Progenitor cell of endocrine pancreas (in vitro differentiated cells): Measurements from ENCODE around the gene RGS9BP. TPM values are rescaled to one million over a fixed set of nuclear protein-coding genes. Genes with fewer than 3 reads are reported as not detected.

Experiments
- DNase-seq: peaks from one replicate; pipeline ENCODE4 v3.0.0; 2021; ENCODE audit warnings: low spot score; ENCODE audit not compliant: unreplicated experiment
- H3K27ac Mint-ChIP-seq: 2 replicates; pipeline ENCODE4 v1.8.0; 2021; ENCODE audit warnings: mild to moderate bottlenecking, moderate library complexity, mixed read lengths
- H3K27me3 Mint-ChIP-seq: 2 replicates; pipeline ENCODE4 v1.8.0; 2021; ENCODE audit warnings: mixed read lengths
- H3K36me3 Mint-ChIP-seq: 2 replicates; pipeline ENCODE4 v1.8.0; 2022; ENCODE audit warnings: mixed read lengths; ENCODE audit not compliant: insufficient read depth
- H3K4me1 Mint-ChIP-seq: 2 replicates; pipeline ENCODE4 v1.8.0; 2021; ENCODE audit warnings: low read depth, mixed read lengths
- H3K4me3 Mint-ChIP-seq: 2 replicates; pipeline ENCODE4 v1.8.0; 2021; ENCODE audit warnings: low read depth, mild to moderate bottlenecking, moderate library complexity, mixed read lengths
- H3K9me3 Mint-ChIP-seq: 2 replicates; pipeline ENCODE4 v1.8.0; 2021; ENCODE audit warnings: low read depth, mixed read lengths
- long read RNA-seq: library from polyadenylated mRNA; unstranded; transcript quantifications from one replicate; pipeline ENCODE4 v2.0.0, GENCODE V29; 2020
- total RNA-seq: library from RNA; stranded (reverse); gene quantifications from 2 replicates; pipeline ENCODE4 v1.2.1, GENCODE V29; 2021
- TF ChIP-seq, protein P1 (sequence below): fragments of 200-600 bp; sonication (generic); IDR thresholded peaks from one replicate; pipeline ENCODE4 v1.5.0; 2021; ENCODE audit warnings: antibody characterized with exemption, mild to moderate bottlenecking; ENCODE audit not compliant: unreplicated experiment

Gene RGS9BP, protein sequence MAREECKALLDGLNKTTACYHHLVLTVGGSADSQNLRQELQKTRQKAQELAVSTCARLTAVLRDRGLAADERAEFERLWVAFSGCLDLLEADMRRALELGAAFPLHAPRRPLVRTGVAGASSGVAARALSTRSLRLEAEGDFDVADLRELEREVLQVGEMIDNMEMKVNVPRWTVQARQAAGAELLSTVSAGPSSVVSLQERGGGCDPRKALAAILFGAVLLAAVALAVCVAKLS
- total RNA-seq, result 0.09 and 0.10 TPM in 2 replicates
- long read RNA-seq, result 0 reads

DNA sequence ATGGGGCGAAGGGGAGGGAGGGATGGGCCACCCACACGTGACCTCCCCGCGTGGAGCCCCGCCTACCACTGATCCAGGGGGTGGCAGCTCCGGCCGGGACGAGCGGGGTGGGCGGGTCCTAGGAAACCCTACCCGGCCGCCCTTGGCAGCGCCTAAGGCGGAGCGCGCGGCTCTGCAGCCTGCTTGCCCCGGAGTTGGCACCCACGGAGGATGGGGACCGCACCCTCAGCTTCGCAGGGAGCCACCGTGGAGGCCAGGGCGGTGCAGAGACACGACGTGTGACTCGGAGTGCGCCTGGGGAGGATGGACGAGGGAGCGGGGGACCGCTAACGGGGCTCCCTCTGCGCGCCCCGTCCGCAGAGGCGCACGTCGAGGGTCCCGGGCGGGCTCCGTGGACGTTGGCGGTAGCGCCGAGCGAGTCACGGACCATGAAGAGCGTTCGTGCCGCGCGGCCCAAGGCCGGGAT, at the start of gene RGS9BP:
TSS of gene RGS9BP (plus strand) at position 129 of the 466 bp plus-strand sequence. CDS start 416 bp downstream, outside the sequence.
- Mint-ChIP-seq H3K4me1 (peaks cover 14% of the 10 kb centered on the region), H3K27ac (no peak within 1 kb of the TSS), H3K36me3 (peaks cover 1% of the 10 kb centered on the region), H3K27me3 (peaks cover 44% of the 10 kb centered on the region), H3K9me3 (no peaks in the 10 kb centered on the region), H3K4me3 (peak within 1 kb of the TSS; percentile 77)
- TF ChIP-seq, protein P1, sequence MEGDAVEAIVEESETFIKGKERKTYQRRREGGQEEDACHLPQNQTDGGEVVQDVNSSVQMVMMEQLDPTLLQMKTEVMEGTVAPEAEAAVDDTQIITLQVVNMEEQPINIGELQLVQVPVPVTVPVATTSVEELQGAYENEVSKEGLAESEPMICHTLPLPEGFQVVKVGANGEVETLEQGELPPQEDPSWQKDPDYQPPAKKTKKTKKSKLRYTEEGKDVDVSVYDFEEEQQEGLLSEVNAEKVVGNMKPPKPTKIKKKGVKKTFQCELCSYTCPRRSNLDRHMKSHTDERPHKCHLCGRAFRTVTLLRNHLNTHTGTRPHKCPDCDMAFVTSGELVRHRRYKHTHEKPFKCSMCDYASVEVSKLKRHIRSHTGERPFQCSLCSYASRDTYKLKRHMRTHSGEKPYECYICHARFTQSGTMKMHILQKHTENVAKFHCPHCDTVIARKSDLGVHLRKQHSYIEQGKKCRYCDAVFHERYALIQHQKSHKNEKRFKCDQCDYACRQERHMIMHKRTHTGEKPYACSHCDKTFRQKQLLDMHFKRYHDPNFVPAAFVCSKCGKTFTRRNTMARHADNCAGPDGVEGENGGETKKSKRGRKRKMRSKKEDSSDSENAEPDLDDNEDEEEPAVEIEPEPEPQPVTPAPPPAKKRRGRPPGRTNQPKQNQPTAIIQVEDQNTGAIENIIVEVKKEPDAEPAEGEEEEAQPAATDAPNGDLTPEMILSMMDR, result no peak
- DNase-seq, result peak; percentile 26

DNA sequence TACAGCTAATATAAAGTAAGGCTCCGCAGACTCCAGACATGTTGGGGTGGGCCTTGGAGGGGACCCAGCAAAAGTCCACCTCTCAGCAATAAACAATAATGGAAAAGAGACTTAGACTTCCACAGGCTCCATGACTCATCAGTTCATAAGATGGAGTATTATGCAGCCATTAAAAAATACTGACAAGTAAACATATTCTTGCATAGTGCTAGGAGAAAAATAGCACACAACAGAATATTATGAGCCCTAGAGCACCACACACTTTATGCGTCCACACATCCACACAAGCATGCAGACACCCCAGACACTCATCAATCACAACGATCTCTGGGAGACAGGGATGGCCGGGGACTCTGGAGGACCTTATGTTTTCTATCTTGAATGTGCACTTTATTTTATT, 48.7 kb upstream of the RGS9BP start:
- Mint-ChIP-seq H3K27me3 (no peaks in the 10 kb centered on the region), H3K36me3 (peaks cover 24% of the 10 kb centered on the region), H3K4me1 (peaks cover 2% of the 10 kb centered on the region), H3K9me3 (no peaks in the 10 kb centered on the region), H3K27ac (no peak overlapping the region), H3K4me3 (no peak overlapping the region)
- TF ChIP-seq, protein P1, result no peak
- no peak for DNase-seq

DNA sequence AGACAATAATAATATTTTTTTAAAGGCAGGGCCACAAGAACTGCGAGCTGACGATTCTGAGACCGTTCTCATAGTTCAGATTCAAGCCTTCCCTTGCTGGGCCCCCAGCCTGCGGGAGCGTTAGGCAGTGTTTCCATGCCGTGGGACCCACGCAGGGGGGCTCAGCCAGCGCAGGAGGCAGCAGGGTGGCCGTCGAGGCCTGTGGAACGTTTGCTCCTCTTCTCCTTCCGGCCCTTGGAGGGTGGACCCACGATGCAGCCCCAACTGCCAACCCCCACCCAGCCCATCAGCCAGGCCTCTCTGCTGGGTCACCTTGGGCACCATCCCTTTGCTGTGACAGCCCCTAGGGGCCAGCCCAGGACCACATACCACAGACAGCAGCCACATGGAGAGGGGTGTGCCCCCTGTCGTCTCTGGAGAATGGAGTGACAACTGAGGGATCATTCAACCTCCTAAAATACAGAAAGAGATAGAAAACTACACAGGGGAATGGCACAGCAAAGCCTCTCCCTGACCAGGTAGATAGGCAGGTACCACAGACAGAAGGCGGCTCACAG, 47.9 kb upstream of the RGS9BP start:
- H3K27ac Mint-ChIP-seq, result no peak overlapping the region
- no peaks in the 10 kb centered on the region for H3K4me1 Mint-ChIP-seq
- H3K36me3 Mint-ChIP-seq, result peaks cover 20% of the 10 kb centered on the region
- no peak overlapping the region for H3K4me3 Mint-ChIP-seq
- TF ChIP-seq, protein P1, result no peak
- no peak for DNase-seq
- H3K27me3 Mint-ChIP-seq, result no peaks in the 10 kb centered on the region
- H3K9me3 Mint-ChIP-seq, result no peaks in the 10 kb centered on the region

DNA sequence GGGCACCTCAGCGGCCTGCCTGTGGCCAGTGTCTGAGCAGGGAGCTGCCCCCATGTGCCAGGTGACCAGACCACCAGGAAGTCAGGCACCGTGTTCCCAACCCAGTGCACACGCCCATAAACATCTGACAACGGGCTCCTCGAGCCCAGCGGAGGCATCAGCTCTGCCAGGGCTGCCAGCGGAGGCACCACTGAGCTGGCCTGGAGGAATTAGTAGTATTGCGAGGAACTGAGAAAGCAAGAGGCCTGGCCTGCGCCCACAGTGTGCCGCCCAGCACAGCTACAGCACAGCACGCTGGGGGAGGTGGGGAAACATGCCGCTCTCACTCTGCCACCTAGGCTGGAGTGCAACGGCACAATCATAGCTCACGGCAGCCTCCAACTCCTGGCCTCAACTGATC, 45.3 kb upstream of the RGS9BP start:
- TF ChIP-seq, protein P1, result no peak
- Mint-ChIP-seq H3K36me3 (peaks cover 12% of the 10 kb centered on the region), H3K4me3 (no peak overlapping the region), H3K27me3 (no peaks in the 10 kb centered on the region), H3K9me3 (no peaks in the 10 kb centered on the region), H3K4me1 (no peaks in the 10 kb centered on the region), H3K27ac (no peak overlapping the region)
- no peak for DNase-seq

DNA sequence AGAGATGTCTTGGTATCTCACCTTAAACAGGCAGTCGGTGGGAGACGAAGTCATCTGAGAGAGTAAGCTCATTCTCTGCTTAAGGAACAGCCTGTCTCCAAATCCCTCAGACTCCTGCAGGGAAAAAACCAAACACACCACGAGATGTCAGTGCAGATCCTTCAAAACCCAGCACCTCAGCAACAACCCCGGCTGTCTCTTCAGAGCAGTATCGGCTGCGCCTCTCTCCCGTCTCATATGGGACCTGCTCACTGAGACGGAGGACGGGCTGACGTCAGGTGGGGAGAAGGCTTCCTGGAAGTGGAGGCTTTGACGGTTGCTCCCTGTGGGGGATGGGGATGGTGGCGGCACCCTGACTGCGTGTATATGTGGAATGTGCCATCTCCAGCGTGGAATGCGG, 44.3 kb upstream of the RGS9BP start:
- no peaks in the 10 kb centered on the region for H3K9me3 Mint-ChIP-seq
- no peak overlapping the region for H3K27ac Mint-ChIP-seq
- no peak overlapping the region for H3K4me3 Mint-ChIP-seq
- H3K36me3 Mint-ChIP-seq, result peaks cover 16% of the 10 kb centered on the region
- TF ChIP-seq, protein P1, result no peak
- no peak for DNase-seq
- no peaks in the 10 kb centered on the region for H3K4me1 Mint-ChIP-seq
- no peaks in the 10 kb centered on the region for H3K27me3 Mint-ChIP-seq
